WTC11 (cell line): ENCODE measurements around the gene RASAL3.

Experiments
- CTCF ChIP-seq: fragments of 200-600 bp; IDR thresholded peaks from 2 replicates; pipeline ENCODE4 v1.8.0; 2022; ENCODE audit warnings: antibody characterized with exemption
- ELF4 ChIP-seq: sonication (generic); formaldehyde crosslinking; IDR thresholded peaks from 2 replicates; pipeline ENCODE4 v1.8.1; 2022; ENCODE audit warnings: low read depth, mild to moderate bottlenecking, moderate library complexity, missing genetic modification reagents
- IRF1 ChIP-seq: sonication (generic); formaldehyde crosslinking; IDR thresholded peaks from 2 replicates; pipeline ENCODE4 v1.8.0; 2023; ENCODE audit warnings: missing genetic modification reagents
- KAT7 ChIP-seq: sonication (generic); formaldehyde crosslinking; IDR thresholded peaks from 2 replicates; pipeline ENCODE4 v1.8.1; 2023; ENCODE audit warnings: missing genetic modification reagents, mild to moderate bottlenecking, borderline replicate concordance
- MAX ChIP-seq: sonication (generic); formaldehyde crosslinking; IDR thresholded peaks from 2 replicates; pipeline ENCODE4 v1.8.0; 2022; ENCODE audit warnings: mild to moderate bottlenecking, missing genetic modification reagents
- NR2C2 ChIP-seq: sonication (generic); formaldehyde crosslinking; IDR thresholded peaks from 2 replicates; pipeline ENCODE4 v1.8.0; 2022; ENCODE audit warnings: mild to moderate bottlenecking, missing genetic modification reagents
- TCF7 ChIP-seq: sonication (generic); formaldehyde crosslinking; IDR thresholded peaks from 2 replicates; pipeline ENCODE4 v1.8.0; 2022; ENCODE audit warnings: mild to moderate bottlenecking, low read depth, missing genetic modification reagents, moderate library complexity
- TEAD4 ChIP-seq: sonication (generic); formaldehyde crosslinking; IDR thresholded peaks from 2 replicates; pipeline ENCODE4 v1.8.0; 2022; ENCODE audit warnings: mild to moderate bottlenecking, missing genetic modification reagents
- ZBTB43 ChIP-seq: sonication (generic); formaldehyde crosslinking; IDR thresholded peaks from 2 replicates; pipeline ENCODE4 v1.8.1; 2023; ENCODE audit warnings: mild to moderate bottlenecking, missing genetic modification reagents
- ZNF138 ChIP-seq: sonication (generic); formaldehyde crosslinking; conservative IDR thresholded peaks from 2 replicates; pipeline ENCODE4 v1.8.1; 2022; ENCODE audit warnings: mild to moderate bottlenecking, moderate library complexity, missing genetic modification reagents
- ZNF512 ChIP-seq: sonication (generic); formaldehyde crosslinking; IDR thresholded peaks from 2 replicates; pipeline ENCODE4 v1.8.1; 2022; ENCODE audit warnings: missing genetic modification reagents, borderline replicate concordance

GRCh38 chr19:15426485-15427349 is 37.6 kb downstream of the RASAL3 start:
- TF ChIP-seq NR2C2 (CRISPR knock-in tag), result no peak
- no peak for TF ChIP-seq TEAD4 (CRISPR knock-in tag)
- TF ChIP-seq KAT7 (CRISPR knock-in tag), result no peak
- TF ChIP-seq CTCF, result no peak
- no peak for TF ChIP-seq MAX (CRISPR knock-in tag)
- TF ChIP-seq TCF7 (CRISPR knock-in tag), result no peak
- no peak for TF ChIP-seq ZBTB43
- TF ChIP-seq ZNF138, result no peak
- no peak for TF ChIP-seq ZNF512 (CRISPR knock-in tag)
- no peak for TF ChIP-seq ELF4 (CRISPR knock-in tag)
- no peak for TF ChIP-seq IRF1 (CRISPR knock-in tag)
